Amniotic epithelial cell (primary cell): ENCODE data around the gene THNSL1.
"Not testable (repeated sequence)": the region's sequence is repeated elsewhere in the genome, so short reads cannot be mapped to it uniquely, and the experiment has no call there.

ENCODE experiments used
- DNase-seq: peaks from one replicate; pipeline ENCODE4 v3.0.0-alpha.2; 2010; ENCODE audit warnings: low read depth

THNSL1 gene

GRCh38 chr10:25016376-25017153 lies at the start of gene THNSL1:
Gene THNSL1 (plus strand): TSS chr10:25016612. CDS start chr10:25023224, 6,612 bp downstream.
- peak; percentile 98 for DNase-seq

- DNase-seq: no peak
Observed at GRCh38 chr10:24966962-24967481, 49.4 kb upstream of the THNSL1 start.

GRCh38 chr10:24968349-24968748 lies 48.1 kb upstream of the THNSL1 start:
- no peak for DNase-seq

GRCh38 chr10:24968951-24969350 lies 47.5 kb upstream of the THNSL1 start:
- DNase-seq: not testable (repeated sequence)

- DNase-seq: no peak
Observed at GRCh38 chr10:24969841-24970281, 46.6 kb upstream of the THNSL1 start.

GRCh38 chr10:24971374-24971773 lies 45.0 kb upstream of the THNSL1 start:
- DNase-seq: peak; percentile 31

- DNase-seq: no peak
Observed at GRCh38 chr10:24973163-24973562, 43.2 kb upstream of the THNSL1 start.

- DNase-seq: peak; percentile 96
Observed at GRCh38 chr10:24974976-24975375, 41.4 kb upstream of the THNSL1 start.

GRCh38 chr10:24979685-24980084 lies 36.7 kb upstream of the THNSL1 start:
- no peak for DNase-seq

- DNase-seq: peak; percentile 100
Observed at GRCh38 chr10:24981161-24981710, 35.2 kb upstream of the THNSL1 start.

- DNase-seq: no peak
Observed at GRCh38 chr10:24982319-24983112, 33.9 kb upstream of the THNSL1 start.

GRCh38 chr10:24983130-24983529 lies 33.3 kb upstream of the THNSL1 start:
- DNase-seq: no peak

- DNase-seq: peak; percentile 61
Observed at GRCh38 chr10:24983946-24984345, 32.5 kb upstream of the THNSL1 start.

- no peak for DNase-seq
Observed at GRCh38 chr10:24984906-24985305, 31.5 kb upstream of the THNSL1 start.

GRCh38 chr10:24988831-24989640 lies 27.4 kb upstream of the THNSL1 start:
- DNase-seq: no peak

- no peak for DNase-seq
Observed at GRCh38 chr10:24989867-24990266, 26.5 kb upstream of the THNSL1 start.

- DNase-seq: no peak
Observed at GRCh38 chr10:24991298-24991697, 25.1 kb upstream of the THNSL1 start.

GRCh38 chr10:24992512-24993133 lies 23.8 kb upstream of the THNSL1 start:
- DNase-seq: no peak

GRCh38 chr10:24993237-24993958 lies 23.0 kb upstream of the THNSL1 start:
- DNase-seq: peak; percentile 25

- DNase-seq: no peak
Observed at GRCh38 chr10:24995072-24995471, 21.3 kb upstream of the THNSL1 start.

GRCh38 chr10:24998044-24998443 lies 18.4 kb upstream of the THNSL1 start:
- DNase-seq: no peak
